Fibroblast of pulmonary artery (primary cell): ENCODE data around the gene FICD.

Experiments
- DNase-seq: peaks from one replicate; pipeline ENCODE4 v3.0.0-alpha.2; 2010; ENCODE audit warnings: low read depth
- H3K4me3 ChIP-seq: replicated peaks from 2 replicates; pipeline ENCODE4 v1.5.1; 2011; ENCODE audit warnings: low read depth, mild to moderate bottlenecking, control low read depth, low read length, moderate library complexity
- CTCF ChIP-seq: IDR thresholded peaks from 2 replicates; pipeline ENCODE4 v1.5.1; 2011; ENCODE audit warnings: mild to moderate bottlenecking, control low read depth, low read length, inconsistent platforms; ENCODE audit errors: missing control alignments

Gene FICD

GRCh38 chr12:108562348-108563135 lies 47.5 kb downstream of the FICD start, which contains the start of gene ISCU:
Gene ISCU (plus strand): TSS chr12:108562596. CDS start chr12:108562623, 27 bp downstream.
- no peak for TF ChIP-seq CTCF
- H3K4me3 ChIP-seq: peak within 1 kb of the TSS; percentile 98
- DNase-seq: peak; percentile 98

- peak; percentile 90 for DNase-seq
- peak overlapping the region; percentile 92 for H3K4me3 ChIP-seq
- peak; percentile 97 for TF ChIP-seq CTCF
These were observed 48.2 kb downstream of the FICD start for GRCh38 chr12:108563136-108563803.

- peak overlapping the region; percentile 92 for H3K4me3 ChIP-seq
- no peak for DNase-seq
- no peak for TF ChIP-seq CTCF
These were observed 48.7 kb downstream of the FICD start for GRCh38 chr12:108563804-108564151.

GRCh38 chr12:108564724-108565123 lies 49.6 kb downstream of the FICD start:
- TF ChIP-seq CTCF: no peak
- no peak for DNase-seq

GRCh38 chr12:108565146-108565545 lies 50.1 kb downstream of the FICD start:
- no peak for TF ChIP-seq CTCF
- H3K4me3 ChIP-seq: no peak overlapping the region
- no peak for DNase-seq

More at GRCh38 chr12:108564724-108565123, 49.6 kb downstream of the FICD start:
- H3K4me3 ChIP-seq: no peak overlapping the region

- no peak for TF ChIP-seq CTCF
- peak; percentile 86 for DNase-seq
- no peak overlapping the region for H3K4me3 ChIP-seq
These were observed 50.9 kb downstream of the FICD start for GRCh38 chr12:108565976-108566375.

GRCh38 chr12:108566452-108566851 lies 51.4 kb downstream of the FICD start:
- DNase-seq: no peak
- TF ChIP-seq CTCF: no peak
- H3K4me3 ChIP-seq: no peak overlapping the region
